Testis (tissue), 3 donors: ENCODE measurements around the gene PTPRK. TPM values are rescaled to one million over a fixed set of nuclear protein-coding genes. Genes with fewer than 3 reads are reported as not detected.

Source experiments
- DNase-seq: peaks from one replicate; pipeline ENCODE4 v3.0.0-alpha.2; 2019
- H3K27ac ChIP-seq, 2 donors: fragments of 200-600 bp; sonication (generic); one replicate each; pipeline ENCODE4 v1.5.1; 2019
- H3K27me3 ChIP-seq: fragments of 200-600 bp; sonication (generic); one replicate; pipeline ENCODE4 v1.5.1; 2019
- H3K36me3 ChIP-seq: fragments of 200-600 bp; sonication (generic); one replicate; pipeline ENCODE4 v1.5.1; 2017; ENCODE audit warnings: low read depth; ENCODE audit errors: missing control alignments
- H3K4me1 ChIP-seq: fragments of 200-600 bp; sonication (generic); one replicate; pipeline ENCODE4 v1.5.1; 2019
- H3K4me3 ChIP-seq, 2 donors: fragments of 200-600 bp; sonication (generic); one replicate each; pipeline ENCODE4 v1.5.1; 2017 to 2019
- H3K9me3 ChIP-seq: fragments of 200-600 bp; sonication (generic); one replicate; pipeline ENCODE4 v1.5.1; 2017
- POLR2A ChIP-seq: fragments of 450-650 bp; IDR thresholded peaks from one replicate; pipeline ENCODE4 v1.6.1; 2017; ENCODE audit warnings: antibody characterized with exemption, mild to moderate bottlenecking, moderate library complexity
- WGBS, 2 donors: methylation state at CpG; one replicate each; pipeline ENCODE4 v1.1.5; 2018; 5-methylcytosine and 5-hydroxymethylcytosine counted together
- intact Hi-C: fragments of 100-400 bp; cut with DNase I; formaldehyde crosslinking; loops from one replicate; pipeline ENCODE4 v1.15.1; 2023; ENCODE audit warnings: low total_unique reads
- polyA plus RNA-seq: library from polyadenylated mRNA; stranded (reverse); fragments of 350-450 nt; fragmentation: Illumina TruSeq; extraction: RNeasy Lipid Tissue Mini Kit (QIAGEN cat#74804); gene quantifications from one replicate; pipeline ENCODE4 v1.2.3, GENCODE V29; 2014; ENCODE audit warnings: low read depth, low replicate concordance; ENCODE audit not compliant: insufficient read depth
- total RNA-seq, 2 donors: library from RNA; depleted of rRNA; stranded (reverse); fragments of >200 nt; gene quantifications; one replicate each; pipeline ENCODE4 v1.2.3, GENCODE V29; 2016
- TF ChIP-seq, protein P1 (sequence below), 3 experiments: fragments of 450-650 bp in 2 of 3; fragments of 200-600 bp in 1 of 3; sonication (generic) in 1 of 3; IDR thresholded peaks; one replicate each; pipeline ENCODE4 v1.5.1; 2016 to 2019; ENCODE audit warnings: antibody characterized with exemption in 3 of 3, mild to moderate bottlenecking in 2 of 3, moderate library complexity in 1 of 3

Gene PTPRK
- total and polyA plus RNA-seq, 3 donors from 2014 or later, result 9.1 to 13.3 (median 12.5) TPM

DNA sequence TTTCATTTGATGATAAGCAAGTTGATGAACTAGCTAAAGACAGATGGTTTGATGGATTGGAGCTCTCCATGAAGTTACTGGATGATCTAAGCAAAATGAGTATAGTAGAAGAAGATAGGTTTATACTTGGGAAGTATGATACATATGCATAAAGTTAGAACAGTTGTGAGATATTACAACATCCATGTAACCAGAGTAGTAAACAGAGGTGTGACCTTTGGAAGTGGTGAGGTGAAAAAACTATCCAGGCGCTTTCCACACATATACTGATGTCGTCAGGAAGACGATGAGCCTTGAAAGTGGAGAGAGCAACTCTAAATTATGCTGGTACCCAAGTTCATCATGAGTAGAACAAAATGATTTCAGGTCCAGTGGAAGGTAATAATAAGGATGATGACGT lies 271.0 kb downstream of the PTPRK start:
- no peak for DNase-seq
- no peaks in the 10 kb centered on the region for H3K9me3 ChIP-seq
- H3K27me3 ChIP-seq, result no peaks in the 10 kb centered on the region
- TF ChIP-seq, protein P1, sequence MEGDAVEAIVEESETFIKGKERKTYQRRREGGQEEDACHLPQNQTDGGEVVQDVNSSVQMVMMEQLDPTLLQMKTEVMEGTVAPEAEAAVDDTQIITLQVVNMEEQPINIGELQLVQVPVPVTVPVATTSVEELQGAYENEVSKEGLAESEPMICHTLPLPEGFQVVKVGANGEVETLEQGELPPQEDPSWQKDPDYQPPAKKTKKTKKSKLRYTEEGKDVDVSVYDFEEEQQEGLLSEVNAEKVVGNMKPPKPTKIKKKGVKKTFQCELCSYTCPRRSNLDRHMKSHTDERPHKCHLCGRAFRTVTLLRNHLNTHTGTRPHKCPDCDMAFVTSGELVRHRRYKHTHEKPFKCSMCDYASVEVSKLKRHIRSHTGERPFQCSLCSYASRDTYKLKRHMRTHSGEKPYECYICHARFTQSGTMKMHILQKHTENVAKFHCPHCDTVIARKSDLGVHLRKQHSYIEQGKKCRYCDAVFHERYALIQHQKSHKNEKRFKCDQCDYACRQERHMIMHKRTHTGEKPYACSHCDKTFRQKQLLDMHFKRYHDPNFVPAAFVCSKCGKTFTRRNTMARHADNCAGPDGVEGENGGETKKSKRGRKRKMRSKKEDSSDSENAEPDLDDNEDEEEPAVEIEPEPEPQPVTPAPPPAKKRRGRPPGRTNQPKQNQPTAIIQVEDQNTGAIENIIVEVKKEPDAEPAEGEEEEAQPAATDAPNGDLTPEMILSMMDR (IDR thresholded peaks at IDR 0.05), result no peak
- no peak for TF ChIP-seq POLR2A
- H3K4me1 ChIP-seq, result no peaks in the 10 kb centered on the region
- intact Hi-C loops, result no loop called here
- no peak overlapping the region for H3K27ac ChIP-seq
- 94% methylated on average over 4 of the region's 4 CpGs for WGBS, 2 donors
- H3K4me3 ChIP-seq, result no peak overlapping the region
- no peaks in the 10 kb centered on the region for H3K36me3 ChIP-seq

DNA sequence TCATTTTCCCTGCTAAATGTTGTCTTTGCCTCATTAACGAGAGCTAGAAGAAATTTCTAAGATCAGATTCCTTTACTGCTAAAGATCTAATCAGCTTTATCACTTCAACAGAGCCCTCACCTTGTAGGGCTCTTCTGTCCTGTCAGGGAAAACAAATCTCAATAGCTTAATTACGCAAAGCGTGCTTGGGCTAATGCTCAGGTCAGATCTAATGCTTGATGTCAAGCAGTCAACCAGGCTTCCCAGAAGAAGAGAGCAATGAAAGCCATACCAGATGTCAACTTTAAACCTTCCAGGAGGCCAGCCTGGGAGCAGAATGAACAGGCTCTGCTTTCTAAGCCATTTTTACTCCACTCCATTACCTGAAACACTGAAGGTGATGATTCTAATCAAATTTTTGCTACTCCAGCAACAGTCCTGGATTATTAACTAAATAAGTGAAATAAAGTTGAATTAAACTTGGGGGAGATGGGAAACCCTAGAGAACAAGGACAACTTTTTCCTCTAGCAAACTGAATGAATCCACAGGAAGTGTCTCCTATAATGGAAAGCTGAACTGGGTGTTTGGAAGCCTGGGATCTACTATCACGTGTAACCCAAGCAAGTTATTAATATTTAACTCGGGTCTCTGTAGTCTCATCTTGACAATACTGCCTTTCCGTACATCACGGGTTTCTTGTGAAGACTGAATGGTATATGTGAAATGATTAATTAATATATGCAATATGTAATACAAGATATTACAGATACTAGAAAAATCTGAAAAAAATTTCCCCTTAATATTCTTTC lies 273.7 kb downstream of the PTPRK start:
- Histone ChIP-seq H3K27ac (no peak overlapping the region), H3K27me3 (no peaks in the 10 kb centered on the region), H3K4me3 (no peak overlapping the region), H3K9me3 (no peaks in the 10 kb centered on the region), H3K36me3 (no peaks in the 10 kb centered on the region), H3K4me1 (no peaks in the 10 kb centered on the region)
- no peak for DNase-seq
- TF ChIP-seq, protein P1 (IDR thresholded peaks at IDR 0.05), result no peak
- no peak for TF ChIP-seq POLR2A
- intact Hi-C loops, result no loop called here
- 90 to 92% methylated on average over 7 of the region's 7 CpGs for WGBS, 2 donors

DNA sequence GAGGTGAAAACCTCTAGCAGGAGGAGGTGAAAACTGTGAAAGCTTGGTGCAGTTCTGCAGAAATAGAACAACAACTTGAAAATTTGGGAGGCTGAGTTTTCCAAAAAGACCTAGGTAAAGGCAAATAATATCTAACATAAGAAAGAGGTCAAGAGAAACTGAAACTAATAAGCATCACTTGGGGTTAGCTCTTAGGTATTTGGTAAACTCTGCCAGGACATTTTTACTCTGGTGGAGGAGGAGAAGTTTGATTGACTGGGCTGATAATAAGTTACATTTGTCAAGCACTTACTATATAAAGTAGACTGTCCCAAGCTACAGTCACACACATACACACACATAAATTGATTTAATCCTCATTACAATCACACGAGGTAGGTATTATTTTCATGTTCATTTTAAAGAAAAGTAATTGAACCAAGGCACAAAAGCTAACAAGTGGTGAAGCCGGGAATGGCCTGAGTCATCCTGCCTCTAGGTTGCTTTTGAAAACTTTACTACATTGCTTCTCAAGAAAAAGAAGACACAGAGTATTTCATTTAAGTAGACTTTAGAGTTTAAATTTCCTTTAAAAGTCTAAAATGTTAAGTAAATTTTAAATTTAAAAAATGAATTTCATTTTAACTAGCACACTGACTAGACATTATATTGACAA lies 275.5 kb downstream of the PTPRK start:
- no peaks in the 10 kb centered on the region for H3K9me3 ChIP-seq
- no peaks in the 10 kb centered on the region for H3K27me3 ChIP-seq
- no peak overlapping the region for H3K27ac ChIP-seq
- TF ChIP-seq, protein P1 (IDR thresholded peaks at IDR 0.05), result no peak
- TF ChIP-seq POLR2A, result no peak
- no peak overlapping the region for H3K4me3 ChIP-seq
- no peaks in the 10 kb centered on the region for H3K4me1 ChIP-seq
- DNase-seq, result no peak
- intact Hi-C loops, result no loop called here
- no peaks in the 10 kb centered on the region for H3K36me3 ChIP-seq
- 91 to 92% methylated on average over 2 of the region's 2 CpGs for WGBS, 2 donors

DNA sequence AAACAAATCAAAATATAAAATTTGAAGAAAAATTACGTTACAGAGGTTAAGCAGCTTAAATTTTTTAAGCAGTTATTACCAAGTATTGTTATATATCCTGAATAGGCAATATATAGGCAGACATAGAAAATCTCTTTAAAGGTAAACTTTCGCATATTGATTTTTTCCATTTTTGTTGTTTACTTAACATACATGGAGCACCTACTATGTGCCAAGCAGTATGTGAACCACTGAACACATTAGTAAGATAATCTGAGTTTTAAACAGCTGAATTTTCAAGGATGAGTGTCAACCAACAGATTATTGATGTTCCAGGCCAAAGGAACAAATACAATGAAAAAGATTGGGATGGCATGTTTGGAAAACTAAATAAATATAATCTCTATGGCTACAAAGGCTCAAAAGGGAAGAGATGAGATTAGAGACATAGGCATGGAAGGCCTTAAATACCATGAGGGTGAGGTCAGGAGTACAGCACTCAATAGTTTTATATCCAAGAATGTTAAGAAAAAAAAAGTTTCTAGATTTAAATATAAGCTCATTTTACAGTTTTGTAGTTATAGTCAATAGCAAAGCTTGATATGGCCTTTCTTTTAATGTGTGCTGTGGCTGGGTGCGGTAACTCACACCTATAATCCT lies 277.5 kb downstream of the PTPRK start:
- Histone ChIP-seq H3K27ac (no peak overlapping the region), H3K27me3 (no peaks in the 10 kb centered on the region), H3K9me3 (no peaks in the 10 kb centered on the region), H3K36me3 (no peaks in the 10 kb centered on the region), H3K4me1 (no peaks in the 10 kb centered on the region), H3K4me3 (no peak overlapping the region)
- no peak for DNase-seq
- TF ChIP-seq, protein P1 (IDR thresholded peaks at IDR 0.05), result no peak
- TF ChIP-seq POLR2A, result no peak
- WGBS, 2 donors, result 96 to 97% methylated on average over 3 of the region's 3 CpGs
- intact Hi-C loops, result no loop called here
